T-helper 9 cell (primary cell): ENCODE results near the gene TPBGL.
A peak's percentile ranks its signal among the peaks of the same experiment; 100 is the strongest.
"Not testable (repeated sequence)": the region's sequence is repeated elsewhere in the genome, so short reads cannot be mapped to it uniquely, and the experiment has no call there.

Experiments
- DNase-seq: peaks from one replicate; pipeline ENCODE4 v3.0.0-alpha.2; 2020

The TPBGL gene

DNA sequence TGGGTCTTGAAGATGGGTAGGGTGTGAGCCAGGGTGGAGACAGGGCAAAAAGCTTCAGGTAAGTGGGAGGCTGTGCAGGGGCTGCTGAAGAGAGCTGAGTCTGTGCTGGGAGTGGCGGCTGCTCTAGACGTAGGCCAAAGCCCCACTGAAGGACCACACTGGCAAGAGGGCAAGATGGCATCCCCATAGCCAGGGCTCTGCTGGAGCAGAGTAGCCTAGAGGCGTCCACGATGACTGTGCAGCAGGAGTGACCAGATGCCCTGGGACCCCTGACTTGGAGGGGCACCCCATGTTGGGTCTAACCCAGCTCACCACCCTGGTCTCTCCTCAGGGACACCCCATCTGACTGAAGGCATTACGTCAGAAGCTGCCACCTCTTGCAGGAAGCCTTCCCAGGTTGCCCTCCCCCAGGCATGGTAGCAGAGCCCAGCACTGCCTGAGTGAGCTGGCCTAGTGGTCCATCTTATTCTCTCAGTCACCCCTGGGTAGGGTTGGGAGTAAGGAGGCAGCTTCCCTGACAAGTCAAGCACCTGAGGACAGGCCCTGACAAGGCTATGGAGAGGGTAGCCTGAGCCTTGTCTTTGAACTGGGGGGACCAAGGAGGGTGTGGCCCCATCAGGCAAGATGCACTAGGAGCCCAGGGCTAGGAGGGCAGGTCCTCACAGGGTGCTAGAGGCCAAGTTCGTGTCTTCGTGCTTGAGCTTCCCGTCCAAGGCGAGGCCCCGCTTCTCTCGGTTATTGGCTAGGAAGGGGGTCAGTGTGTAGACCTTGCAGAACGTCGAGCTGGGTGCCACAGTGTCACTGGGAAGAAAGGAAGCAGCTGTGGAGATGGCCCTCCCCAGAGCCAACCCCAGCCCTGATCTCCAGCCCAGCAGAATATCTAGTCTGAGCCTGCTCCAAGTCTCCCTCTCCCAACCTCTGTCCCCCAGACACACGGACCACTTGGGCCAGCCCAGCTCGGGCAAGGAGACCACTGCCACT, 33.1 kb downstream of the TPBGL start:
- no peak for DNase-seq

- not testable (repeated sequence) for DNase-seq
Observed at GRCh38 chr11:75274716-75275115, 34.1 kb downstream of the TPBGL start.

DNA sequence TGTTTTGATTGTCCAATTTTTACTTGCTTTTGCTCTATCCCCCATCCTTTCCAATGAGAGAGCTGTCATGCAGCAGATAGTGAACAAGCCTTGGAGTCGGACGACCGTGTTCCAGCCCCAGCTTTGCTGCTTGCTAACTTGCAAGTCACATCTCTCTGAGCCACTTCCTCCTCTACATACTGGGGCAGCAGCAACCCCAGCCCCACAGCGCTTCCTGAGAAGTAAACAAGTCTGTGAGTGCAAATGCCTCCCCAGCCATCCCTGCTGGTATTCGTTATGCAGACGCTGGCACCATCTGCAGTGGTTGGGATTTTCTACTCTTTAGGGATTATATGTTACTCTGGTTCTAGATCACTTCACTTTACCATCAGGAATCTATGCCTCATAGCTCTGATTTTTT, 35.0 kb downstream of the TPBGL start:
- DNase-seq, result peak; percentile 50

- DNase-seq, result no peak
Observed at GRCh38 chr11:75276186-75276585, 35.6 kb downstream of the TPBGL start.

DNA sequence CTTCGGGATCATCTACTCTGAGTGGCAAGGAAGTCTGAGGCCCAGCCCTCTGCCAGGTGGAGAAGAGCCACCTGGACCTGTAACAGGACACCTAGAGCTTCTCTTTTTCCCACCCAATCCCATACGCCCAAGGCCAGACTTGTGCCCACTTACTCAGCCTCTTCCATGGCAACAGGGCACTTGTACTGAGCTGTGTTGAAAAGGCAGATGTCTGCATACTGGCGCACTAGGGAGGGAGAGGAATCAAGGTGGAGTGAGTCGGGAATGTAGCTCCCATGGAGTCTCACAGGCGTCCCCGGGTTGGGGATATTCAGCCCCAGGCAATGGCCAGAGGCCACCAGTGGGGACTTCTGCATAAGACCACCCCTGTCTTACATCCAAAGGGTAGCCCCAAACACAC, 36.1 kb downstream of the TPBGL start:
- DNase-seq, result no peak

- DNase-seq, result no peak
Observed at GRCh38 chr11:75277211-75277805, 36.7 kb downstream of the TPBGL start.

DNA sequence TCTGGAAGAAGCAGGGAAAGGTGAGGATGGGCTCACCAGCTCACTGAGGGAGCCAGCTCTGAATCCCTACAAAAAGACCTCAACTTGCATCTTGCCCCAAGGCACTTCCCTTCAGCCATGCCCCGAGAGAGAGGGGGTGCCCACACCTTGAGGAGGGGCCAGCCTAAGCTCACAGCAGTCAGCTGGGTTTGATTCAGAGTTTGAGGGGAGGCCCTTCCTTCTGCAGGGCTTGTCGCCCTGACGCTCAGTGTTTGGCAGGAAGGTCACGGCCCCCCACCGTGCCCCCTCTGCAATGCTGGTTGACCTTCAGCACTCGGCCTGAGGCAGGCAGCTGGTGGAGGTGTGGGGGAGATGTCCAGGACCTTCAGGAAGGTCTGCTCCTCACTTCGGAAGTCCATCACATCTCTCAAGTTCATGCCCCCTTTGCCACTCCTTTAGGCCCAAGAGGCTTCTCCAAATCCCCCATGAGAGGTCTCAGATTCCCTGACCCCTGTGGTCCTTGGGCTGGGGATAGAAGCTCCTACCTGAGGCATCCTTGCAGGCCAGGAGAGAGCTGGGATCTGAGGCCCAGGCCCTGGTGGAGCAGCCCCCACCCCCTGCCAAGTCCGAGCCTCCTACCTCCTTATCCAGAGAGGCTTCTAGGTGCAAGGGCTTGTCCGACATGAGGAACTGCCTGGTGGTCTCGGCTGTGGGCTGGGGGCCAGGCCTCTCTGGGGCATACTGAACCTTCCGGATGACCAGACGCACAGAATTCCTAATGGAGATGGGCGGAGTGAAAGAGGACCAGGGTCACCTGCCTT, 37.6 kb downstream of the TPBGL start:
- no peak for DNase-seq

GRCh38 chr11:75279273-75279672, 38.7 kb downstream of the TPBGL start:
- DNase-seq, result no peak

DNA sequence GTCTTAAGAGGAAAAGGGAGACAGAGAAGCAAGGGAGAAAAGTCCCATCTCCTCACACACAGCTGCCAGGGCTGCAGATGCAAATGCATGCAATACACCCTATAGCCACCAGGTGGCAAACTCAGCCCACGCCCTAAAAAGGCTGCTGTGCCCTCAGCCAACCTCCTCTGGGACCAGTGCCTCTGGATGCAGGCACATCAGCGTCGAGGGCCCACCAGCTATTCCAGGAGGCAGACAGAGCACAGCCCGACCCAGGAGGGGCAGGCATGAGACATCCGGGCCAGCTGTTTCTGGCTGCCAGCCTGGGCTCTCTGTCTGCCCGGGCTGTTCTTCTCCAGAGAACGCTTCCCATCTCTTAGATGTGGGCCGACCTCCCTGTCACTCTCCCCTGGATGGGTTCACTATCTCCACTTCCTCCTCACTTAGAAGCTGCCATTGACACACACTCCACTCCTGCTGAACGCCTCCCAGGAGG, 39.7 kb downstream of the TPBGL start:
- DNase-seq, result peak; percentile 67

DNA sequence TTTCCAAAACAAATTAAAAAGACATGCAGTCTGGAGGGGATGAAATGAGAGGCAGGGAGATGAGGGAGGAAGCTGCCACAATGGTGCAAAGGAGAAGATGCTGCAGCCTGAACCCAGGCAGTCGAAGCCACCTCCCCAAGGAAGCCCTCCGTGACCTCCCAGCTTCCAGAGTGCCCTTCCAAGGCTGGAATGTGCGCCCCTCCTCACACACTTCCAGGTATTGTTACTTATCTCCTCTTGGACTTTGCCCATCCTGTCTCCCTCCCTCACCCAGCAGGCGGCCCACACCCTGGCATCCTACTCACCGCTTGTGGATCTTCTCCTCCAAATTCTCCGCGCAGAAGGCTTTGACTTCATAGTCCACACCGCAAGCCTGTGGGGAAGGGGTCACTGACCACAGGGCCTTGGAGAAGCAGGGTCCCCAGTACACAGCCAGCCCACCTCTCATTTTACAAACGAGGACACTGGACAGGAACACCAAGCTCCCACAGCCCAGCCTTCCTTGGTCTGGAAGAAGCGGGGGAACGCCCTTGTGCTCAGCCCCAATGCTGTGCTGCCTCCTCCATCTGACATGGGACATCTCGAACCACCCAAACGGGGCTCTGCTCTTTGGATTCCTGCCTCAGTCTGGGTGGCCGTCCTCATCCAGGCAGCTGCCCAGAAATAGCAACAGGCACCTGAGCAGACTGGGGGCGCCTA, 40.3 kb downstream of the TPBGL start:
- no peak for DNase-seq

DNA sequence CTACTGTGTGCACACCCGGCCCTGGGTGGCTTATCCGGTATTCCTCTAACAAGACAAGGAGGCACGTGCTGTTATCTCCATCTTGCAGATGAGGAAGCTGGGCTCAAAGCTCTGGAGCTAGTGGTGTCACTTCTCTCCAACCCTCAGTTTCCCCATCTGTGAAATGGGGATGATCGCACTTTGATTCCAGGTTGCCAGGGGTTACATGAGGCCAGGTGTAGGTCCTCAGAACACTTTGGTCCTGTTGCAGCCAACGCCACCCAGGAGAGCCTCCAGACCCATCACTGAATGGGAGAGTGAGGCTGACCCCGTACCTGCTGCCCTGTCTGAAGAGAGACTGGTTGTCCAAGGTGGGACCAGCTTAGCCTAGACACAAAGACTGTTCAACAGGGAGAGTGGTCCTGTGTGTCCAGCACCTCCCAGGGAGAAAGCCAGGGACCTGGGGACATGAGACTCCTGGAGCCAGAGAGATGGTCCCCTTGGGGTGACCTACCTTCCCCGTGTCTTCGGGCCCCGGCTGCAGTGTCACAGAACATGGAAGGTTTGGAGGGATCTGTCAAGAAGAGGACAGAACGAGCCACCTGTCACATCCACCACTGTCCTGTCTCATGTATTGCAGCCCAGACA, 41.0 kb downstream of the TPBGL start:
- no peak for DNase-seq

DNA sequence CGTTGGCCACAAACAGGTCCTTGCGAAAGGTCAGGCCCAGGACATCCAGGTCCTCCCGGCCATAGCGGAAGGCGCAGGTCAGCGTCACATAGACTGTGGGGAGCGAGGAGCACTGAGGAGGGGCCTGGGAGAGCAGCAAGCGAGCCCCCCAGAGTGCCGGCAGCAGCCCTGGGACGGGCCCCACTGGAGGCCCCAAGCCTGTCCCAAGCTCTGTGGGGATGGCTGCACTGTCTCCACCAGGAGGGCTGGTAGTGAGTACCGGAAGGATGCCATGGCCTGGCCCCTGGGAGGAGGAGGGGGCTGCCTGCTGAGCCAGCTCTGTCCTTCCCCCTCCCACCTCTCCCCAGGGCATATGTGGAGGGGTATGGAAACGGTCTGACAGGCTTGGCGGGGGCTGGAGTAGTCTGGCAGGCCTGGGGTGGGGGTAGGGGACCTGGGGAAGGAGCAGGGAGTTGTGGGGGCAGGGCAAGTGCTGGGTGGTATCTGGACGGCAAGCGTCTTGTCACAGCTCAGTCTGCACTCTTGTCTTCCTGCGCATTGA, 42.9 kb downstream of the TPBGL start:
- DNase-seq, result no peak

GRCh38 chr11:75285776-75286360, 45.3 kb downstream of the TPBGL start:
- no peak for DNase-seq

DNA sequence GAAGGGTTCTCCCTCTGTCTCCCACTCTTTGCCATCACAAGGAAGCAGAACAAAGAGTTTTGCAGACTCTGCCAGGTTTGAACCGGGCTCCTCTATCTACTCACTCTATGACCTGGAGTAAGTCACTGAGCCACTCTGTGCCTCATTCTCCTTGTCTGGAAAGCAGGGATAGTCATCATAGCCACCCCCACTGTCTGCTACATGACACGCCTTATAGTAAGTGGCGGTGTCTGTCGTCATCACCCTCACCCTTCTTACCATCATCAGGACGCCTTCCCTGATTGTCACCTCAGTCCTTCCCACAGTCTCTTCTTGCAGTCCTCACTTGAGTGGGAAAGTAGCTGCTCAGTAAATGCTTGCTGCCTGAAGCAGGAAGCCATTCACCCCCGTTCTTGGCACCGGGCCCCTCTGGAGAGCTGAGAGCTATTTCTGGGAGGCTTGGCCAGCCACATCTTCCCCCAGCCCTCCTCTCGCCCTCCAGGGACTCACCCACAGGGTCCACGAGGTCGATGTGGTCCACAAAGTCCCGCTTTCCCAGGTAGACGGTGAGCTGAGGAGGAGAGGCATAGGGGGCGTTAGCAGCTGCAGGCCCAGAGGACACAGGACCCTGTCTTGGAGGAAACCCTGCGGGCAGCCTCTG, 46.4 kb downstream of the TPBGL start:
- no peak for DNase-seq

GRCh38 chr11:75287579-75287978, 47.0 kb downstream of the TPBGL start:
- DNase-seq, result no peak

- no peak for DNase-seq
Observed at GRCh38 chr11:75289511-75289760, 48.9 kb downstream of the TPBGL start.

DNA sequence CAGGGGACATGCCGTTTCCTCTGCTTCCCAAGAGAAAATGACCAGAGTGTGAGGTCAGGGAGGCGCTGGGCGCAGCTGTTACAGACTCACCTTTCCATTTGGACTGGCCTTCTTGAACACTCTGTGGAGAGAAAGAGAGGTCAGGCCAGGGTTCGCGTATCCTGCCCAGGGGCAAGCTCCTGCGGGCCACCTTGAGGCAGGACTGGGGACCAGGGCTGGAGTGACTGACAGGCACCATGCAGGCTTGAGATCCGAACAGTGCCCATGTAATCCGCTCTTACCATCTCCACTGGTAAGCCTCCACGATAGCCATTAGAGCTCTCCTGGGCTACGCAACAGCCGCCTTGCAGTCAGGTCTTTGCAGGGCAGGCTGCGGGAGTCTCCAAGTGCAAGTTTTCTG, 49.3 kb downstream of the TPBGL start:
- no peak for DNase-seq

DNA sequence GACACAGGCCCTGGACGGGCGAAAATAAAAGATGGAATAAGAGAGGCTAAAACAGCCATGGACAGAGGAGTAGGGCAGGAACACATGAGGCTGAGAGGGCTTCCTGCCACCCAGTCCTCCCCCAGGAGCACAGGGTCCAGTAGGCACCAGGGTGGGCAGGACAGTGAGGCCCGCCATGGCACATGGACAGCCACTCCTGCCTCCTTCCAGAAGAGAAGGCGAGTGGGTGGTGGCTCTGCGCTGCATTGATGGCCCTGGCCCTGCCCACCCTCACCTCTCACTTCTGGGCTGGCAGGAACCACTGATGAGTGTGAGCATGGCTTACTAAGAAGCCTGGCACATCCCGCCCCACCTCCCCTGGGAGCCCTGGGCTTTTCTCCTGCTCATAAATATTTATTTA, 51.2 kb downstream of the TPBGL start:
- no peak for DNase-seq

GRCh38 chr11:75292943-75293342, 52.4 kb downstream of the TPBGL start:
- DNase-seq, result no peak
